NCI-H2227 (cell line): Measurements from ENCODE around the gene WDR31.
"Not testable (repeated sequence)": the region's sequence is repeated elsewhere in the genome, so short reads cannot be mapped to it uniquely, and the experiment has no call there.

ENCODE experiments used
- DNase-seq: peaks from one replicate; lab custom pipeline; 2025; ENCODE audit not compliant: unreplicated experiment; lab: John Stamatoyannopoulos, UW

WDR31 gene

GRCh38 chr9:113340011-113340699, at the start of gene WDR31:
TSS of gene WDR31 (minus strand) at chr9:113340275. CDS start at chr9:113332022, 8,253 bp downstream.
- DNase-seq, result peak; percentile 91

GRCh38 chr9:113389451-113389850, 49.4 kb upstream of the WDR31 start:
- DNase-seq, result no peak

- no peak for DNase-seq
These were observed 48.8 kb upstream of the WDR31 start for GRCh38 chr9:113388833-113389232.

GRCh38 chr9:113387560-113388230, 47.6 kb upstream of the WDR31 start:
- DNase-seq, result no peak

- DNase-seq, result no peak
These were observed 46.7 kb upstream of the WDR31 start for GRCh38 chr9:113386571-113387393.

GRCh38 chr9:113381909-113382411, 41.9 kb upstream of the WDR31 start:
- DNase-seq, result no peak

GRCh38 chr9:113381441-113381840, 41.4 kb upstream of the WDR31 start:
- DNase-seq, result not testable (repeated sequence)

GRCh38 chr9:113380869-113381378, 40.8 kb upstream of the WDR31 start:
- no peak for DNase-seq

- DNase-seq, result not testable (repeated sequence)
These were observed 39.7 kb upstream of the WDR31 start for GRCh38 chr9:113379829-113380210.

GRCh38 chr9:113379094-113379828, 39.2 kb upstream of the WDR31 start:
- DNase-seq, result not testable (repeated sequence)

- DNase-seq, result peak; percentile 85
These were observed 36.8 kb upstream of the WDR31 start, which contains the start of gene HDHD3 for GRCh38 chr9:113376634-113377567. TSS of gene HDHD3 (minus strand) at chr9:113376986. CDS start at chr9:113374354, 2,632 bp downstream.

GRCh38 chr9:113375057-113376023, 35.3 kb upstream of the WDR31 start:
- no peak for DNase-seq

- no peak for DNase-seq
These were observed 33.8 kb upstream of the WDR31 start for GRCh38 chr9:113373676-113374392.

GRCh38 chr9:113373256-113373655, 33.2 kb upstream of the WDR31 start:
- DNase-seq, result peak; percentile 4

- DNase-seq, result no peak
These were observed 32.0 kb upstream of the WDR31 start for GRCh38 chr9:113372059-113372458.

GRCh38 chr9:113370806-113371325, 30.8 kb upstream of the WDR31 start:
- no peak for DNase-seq

GRCh38 chr9:113369855-113370140, 29.7 kb upstream of the WDR31 start:
- DNase-seq, result no peak
